Pulmonary artery endothelial cell (primary cell): ENCODE data around the gene OR2G2. TPM values are rescaled to one million over a fixed set of nuclear protein-coding genes. Genes with fewer than 3 reads are reported as not detected.

ENCODE experiments used
- DNase-seq: peaks from one replicate; pipeline ENCODE4 v3.0.0-alpha.2; 2011; ENCODE audit warnings: low read depth, low spot score
- total RNA-seq: library from RNA; depleted of rRNA; stranded (reverse); fragments of >200 nt; gene quantifications from 2 replicates; pipeline ENCODE4 v1.2.3, GENCODE V29; 2014

Gene OR2G2, protein sequence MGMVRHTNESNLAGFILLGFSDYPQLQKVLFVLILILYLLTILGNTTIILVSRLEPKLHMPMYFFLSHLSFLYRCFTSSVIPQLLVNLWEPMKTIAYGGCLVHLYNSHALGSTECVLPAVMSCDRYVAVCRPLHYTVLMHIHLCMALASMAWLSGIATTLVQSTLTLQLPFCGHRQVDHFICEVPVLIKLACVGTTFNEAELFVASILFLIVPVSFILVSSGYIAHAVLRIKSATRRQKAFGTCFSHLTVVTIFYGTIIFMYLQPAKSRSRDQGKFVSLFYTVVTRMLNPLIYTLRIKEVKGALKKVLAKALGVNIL
- not detected in 2 replicates for total RNA-seq

DNA sequence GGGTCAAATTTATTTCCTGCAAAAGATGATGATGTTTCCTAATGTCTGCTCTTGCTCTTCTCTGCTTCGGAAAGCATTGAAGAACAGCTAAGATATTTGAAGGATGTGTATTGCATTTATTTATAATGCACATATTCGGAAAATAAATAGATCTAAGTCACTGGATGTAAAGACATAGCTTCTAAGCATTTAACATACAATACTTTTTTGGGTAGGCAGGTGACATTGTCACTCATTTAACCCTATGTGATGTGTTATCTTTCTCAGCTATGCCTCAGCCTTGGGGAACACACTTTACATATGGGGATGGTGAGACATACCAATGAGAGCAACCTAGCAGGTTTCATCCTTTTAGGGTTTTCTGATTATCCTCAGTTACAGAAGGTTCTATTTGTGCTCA lies at the start of gene OR2G2:
OR2G2 (plus strand) TSS at position 301 of the 400 bp plus-strand sequence; CDS start at position 301, 0 bp downstream.
- DNase-seq, result no peak

DNA sequence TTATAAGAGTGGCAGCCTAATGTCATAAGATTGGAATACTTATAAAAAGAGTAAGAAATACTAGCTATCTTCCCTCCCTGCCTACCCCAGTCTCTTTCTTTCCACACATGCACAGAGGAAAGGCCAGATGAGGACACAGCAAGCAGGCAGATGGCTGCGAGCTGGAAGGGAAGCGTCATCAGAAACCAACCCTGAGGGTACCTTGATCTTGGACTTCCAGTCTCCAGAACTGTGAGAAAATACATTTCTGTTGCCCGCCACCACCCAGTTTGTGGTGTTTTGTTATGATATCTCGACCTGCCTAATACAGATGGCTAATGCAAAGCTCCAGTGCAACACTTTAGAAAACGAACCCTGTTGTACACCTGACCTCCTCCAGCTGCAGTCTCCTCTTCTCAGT lies 49.6 kb upstream of the OR2G2 start:
- no peak for DNase-seq

DNA sequence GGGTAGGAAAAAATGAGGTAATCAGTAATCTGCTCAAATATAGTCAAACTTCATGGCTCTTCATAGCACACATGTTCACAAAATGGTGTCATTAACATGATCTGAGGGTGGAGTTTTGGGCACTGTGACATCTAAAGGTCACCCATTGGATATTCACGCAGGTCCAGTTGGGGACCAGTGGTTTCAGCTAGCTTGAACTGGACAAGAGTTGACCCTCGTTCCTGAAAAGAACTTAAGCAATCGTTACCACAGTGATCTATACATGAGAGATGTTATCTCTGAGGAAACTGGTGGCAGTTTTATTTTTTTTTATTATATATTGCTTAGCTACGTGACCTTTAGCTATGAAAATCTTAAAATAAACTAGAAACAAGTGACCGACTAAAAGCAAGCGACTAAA lies 48.9 kb upstream of the OR2G2 start:
- no peak for DNase-seq

DNA sequence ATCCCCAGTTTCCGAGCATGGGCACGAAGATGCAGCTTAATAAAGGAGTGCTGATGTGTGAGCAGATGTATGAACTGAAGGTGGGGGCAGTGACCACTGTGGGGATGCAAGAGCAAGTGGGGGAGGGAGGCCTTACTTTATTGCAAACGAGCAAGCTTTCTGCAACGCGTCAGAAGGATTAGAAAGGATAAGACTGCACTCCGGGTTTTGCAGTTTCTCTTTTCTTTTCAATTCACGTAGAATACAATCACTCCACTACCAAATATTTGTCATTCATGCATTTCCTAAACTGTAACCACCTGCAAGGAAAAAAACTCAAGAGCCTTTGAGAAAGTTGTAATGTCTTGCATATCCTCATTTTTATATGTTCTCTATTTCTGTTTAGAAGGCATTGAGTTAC lies 47.6 kb upstream of the OR2G2 start:
- DNase-seq, result no peak

DNA sequence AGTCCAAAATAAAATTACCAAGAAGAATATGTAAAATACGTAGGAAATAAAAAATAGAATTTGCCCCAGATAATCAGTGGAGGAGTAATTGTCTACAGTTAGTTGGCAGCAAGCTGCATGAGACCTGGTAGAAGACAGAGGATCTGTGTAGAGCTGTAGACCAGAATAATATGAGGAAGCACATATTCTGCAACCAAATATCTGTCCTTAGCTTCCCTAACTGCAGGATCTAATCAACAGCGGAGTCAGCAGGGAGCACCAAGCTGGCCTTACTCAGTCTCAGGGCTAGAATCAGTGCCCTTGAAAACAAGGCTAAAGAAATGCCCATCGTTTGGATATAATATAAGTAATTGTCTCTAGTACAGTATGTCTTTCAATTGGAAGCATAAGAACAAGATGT lies 45.3 kb upstream of the OR2G2 start:
- no peak for DNase-seq

DNA sequence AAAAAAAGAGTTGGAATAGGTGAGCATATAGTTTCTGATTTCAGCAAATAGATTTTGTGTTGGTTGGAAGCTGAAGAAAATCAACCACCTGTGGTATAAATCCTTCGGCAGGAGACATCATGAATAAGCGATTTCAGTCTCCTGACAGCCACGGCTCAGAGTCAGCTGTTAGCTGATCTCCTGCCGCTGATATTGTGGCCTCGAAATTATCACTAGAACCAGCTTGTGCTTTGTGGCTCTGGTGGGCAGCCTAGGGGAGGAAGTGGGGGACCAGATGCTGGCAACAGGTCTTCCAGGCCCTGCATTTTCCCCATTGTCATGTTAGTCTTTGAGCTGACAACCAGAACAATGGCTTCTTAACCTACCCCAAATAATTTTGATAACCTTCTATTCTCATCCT lies 40.1 kb upstream of the OR2G2 start:
- DNase-seq, result no peak

DNA sequence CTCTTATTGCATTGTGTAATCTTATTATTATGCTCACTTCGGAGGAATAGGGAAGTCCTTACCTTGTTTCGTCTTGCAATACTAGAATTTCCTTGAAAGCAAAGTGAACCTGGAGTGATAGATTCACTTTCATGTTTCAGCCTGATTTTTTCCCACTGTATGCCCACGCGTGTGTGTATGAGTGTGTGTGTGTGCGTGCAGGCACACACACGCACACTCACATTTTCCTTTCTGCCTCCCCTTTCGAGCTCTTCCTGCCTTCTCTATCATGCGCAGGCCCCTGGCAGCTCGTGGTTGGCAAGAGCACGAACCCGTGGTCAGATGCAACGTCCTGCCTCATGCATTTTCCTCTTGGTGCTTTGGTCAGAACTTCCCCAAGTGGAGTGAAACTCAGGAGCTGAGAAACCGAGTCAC lies 39.4 kb upstream of the OR2G2 start, which contains the start of gene GCSAML:
GCSAML (plus strand) TSS at position 366 of the 414 bp plus-strand sequence. CDS start 58 bp downstream, outside the sequence.
- DNase-seq, result no peak

DNA sequence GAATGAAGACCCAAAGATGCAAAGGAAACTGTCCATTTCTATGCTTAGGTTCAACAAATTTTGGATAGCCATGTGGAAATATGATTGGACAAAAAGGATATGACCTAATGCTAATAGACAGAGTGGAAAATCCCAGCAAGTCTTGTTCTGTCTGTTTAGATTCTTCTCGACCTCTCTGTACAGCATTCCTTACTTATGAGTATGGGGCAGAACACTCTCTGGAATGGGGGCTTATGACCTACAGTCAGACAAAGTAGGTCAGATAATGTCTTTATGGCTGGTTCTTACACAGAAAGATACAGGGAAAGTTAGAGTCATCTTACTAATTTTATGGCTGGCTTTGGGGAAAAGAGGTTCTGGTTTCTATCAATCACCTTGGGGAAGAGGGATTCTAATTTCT lies 36.4 kb upstream of the OR2G2 start:
- DNase-seq, result no peak

DNA sequence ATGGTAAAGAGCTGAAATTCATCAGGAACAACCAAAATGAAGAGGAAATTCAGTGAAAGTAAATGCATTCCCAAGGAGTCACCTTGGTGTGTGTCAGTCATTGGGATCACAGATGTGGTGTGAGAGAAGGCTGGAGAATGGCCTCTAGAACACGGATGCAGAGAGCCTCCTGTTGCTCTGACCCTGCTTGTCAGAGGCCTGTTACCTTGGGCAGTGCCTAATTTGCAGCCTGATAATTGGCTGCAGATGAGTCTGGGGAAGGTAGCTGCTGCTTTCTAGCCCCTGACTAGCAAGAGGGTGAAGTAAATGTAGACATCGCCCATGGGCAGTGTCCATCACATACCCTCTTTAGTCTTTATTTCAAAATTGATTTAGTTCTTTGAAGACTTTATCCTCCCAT lies 35.9 kb upstream of the OR2G2 start:
- DNase-seq, result no peak

DNA sequence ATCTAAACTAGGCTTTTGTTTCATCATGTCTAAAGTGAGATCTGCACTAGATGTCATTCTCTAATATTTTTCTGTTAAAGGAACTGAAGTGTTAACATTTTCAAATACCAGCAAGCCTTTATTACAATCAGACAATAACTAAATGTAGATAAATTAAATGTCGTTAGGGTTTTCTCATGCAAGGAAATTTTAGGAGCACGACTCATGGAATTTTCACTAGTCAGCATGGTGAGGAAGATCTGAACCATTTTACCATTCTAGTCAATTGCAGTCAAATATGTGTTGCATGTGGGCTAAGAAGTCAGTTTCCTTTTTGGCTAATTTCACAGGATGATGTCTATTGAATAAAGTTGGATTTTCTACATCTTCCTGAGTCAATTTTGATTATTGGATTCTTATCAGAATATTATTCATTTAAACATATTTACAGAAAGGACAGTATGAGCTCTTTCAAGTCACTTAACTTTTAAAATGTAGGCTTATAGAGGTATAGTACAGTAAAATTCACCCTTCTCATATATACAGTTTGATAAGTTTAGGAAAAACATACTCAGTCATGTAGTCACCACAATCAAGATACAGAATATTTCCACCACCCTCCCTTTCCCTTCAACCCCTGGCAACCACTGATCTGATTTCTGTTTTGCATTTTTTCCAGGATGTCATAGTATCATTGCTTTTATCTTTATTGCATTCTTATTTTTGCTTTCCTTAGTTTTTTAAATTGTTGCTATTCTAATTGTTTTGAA lies 30.1 kb upstream of the OR2G2 start:
- no peak for DNase-seq

DNA sequence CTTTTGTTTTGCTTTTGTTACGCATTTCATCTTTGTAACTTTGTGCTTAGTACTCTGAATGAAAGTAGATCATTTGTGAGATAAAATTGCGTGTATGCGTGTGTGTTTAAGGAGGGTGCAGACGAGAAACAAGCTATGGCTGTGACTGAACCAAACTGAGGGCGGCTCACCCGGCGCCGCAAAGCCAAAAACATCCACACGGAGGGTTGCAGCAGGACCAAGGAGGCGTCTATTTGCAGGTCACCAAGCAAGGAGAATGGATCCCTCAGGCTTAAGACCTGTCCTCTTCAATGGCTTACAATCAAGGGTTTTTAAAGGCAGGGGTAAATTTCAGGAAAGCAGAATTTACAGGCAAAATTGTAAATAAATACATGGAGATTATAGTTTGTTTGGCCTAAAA lies 26.4 kb upstream of the OR2G2 start:
- DNase-seq, result no peak

DNA sequence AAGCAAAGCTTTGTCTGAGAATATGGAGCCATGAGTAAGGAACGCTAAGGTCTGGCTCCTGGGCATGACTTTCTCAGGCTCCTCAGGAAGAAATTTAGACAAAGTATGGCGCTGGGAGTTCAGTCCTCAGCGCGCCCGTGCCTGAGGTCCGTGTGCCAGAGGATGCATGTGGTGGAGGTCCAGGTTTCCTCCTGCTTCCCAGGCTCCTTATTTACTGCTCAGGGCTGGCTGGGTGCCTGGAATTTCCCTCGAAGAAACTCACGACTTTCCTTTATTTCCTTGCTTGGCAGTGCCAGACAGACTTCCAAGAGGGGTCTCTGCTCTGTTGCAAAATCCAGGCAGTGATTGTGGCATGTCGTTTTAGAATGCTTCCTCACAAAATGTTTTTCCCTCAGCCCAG lies 26.0 kb upstream of the OR2G2 start:
- DNase-seq, result no peak

DNA sequence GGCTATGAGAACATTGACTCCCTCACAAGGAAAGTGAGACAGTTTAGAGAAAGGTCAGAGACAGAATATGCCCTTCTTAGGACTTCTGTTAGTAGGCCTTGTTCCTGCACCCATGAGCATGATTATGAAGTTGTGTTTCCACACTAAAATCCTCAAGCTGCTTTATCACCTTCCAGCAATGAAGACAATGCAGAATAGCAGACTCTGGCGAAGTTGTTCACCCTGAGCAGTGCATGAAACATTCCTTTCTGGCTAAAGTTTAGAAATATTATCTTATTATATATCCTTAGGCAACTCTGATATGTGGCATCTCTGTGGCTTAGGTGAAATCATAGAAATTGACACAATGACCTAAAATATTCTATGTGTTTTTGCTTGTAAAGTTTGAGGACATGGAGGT lies 13.9 kb upstream of the OR2G2 start:
- no peak for DNase-seq

DNA sequence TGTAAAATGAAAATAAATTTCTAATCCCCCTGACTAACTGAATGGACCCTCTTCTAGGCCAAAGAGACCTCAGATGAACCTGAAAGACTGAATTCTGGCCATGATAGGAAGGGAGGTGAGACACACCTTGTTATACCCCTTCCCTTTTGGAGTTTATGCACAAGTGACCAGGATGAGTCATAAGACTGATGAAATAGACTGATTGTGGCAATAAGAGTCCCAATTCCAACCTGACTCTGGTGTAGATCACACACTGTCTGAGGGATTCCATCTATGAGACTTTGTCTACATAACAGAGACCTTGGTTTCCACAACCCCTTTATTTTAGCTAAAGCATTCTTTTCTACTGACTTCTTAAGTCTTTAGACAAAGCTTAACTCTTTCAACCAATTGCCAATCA lies 13.5 kb upstream of the OR2G2 start:
- no peak for DNase-seq

DNA sequence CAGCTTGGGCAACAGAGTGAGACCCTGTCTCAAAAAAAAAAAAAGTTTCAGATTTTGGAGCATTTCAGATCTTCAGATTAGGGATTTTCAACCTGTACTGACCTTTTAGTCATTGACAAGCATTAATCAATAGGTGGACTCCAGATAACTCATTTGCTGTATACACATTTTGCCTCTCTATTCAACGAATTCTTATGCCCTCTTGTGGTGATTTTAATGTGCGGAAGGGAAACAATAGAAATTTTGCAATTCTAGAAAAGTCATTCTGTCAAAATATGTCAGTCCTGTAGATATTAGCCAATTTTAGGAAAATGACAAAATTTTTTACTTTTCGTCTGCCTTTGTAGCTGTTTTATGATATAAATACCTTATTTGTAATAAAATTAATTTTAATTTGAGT lies 11.6 kb upstream of the OR2G2 start:
- DNase-seq, result no peak

DNA sequence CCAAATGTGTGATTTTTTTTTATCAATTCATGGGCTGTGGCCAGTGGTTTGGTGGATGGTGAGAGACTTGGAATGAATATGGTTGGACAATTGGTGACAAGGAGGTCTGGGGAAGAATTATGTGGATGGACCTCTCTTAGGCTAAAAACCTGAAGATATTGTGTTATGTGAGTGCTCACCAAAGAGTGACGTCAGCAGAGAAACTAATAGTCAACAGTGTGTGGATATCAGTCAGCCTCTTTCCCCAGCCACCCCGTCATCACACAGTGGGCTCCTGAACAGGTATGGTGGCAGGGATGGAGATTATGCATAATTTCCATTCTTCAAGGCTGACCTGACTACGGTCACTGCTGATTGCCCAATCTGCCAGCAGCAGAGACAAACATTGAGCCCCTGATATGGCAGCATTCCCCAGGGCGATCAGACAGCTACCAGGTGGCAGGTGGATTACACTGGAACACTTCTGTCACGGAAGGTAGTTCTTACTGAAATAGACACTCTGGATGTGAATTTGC lies 9.2 kb upstream of the OR2G2 start:
- no peak for DNase-seq

DNA sequence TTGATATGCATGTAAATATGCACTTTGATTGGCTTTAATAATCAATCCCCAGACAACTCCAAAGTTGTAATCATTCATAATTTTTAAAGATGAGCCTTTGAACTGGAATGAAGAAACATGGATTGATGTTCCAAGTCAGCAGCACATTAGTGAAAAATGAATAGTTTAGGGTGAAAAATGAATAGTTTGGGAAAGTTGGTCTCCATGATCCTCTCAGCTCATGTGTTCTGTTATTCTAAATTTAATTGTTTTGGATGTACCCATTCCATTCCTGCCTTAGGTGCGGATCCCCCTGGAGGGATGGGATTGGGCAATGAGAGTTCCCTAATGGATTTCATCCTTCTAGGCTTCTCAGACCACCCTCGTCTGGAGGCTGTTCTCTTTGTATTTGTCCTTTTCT lies 17.1 kb downstream of the OR2G2 start, which contains the start of gene OR2G3:
OR2G3 (plus strand) TSS at position 301 of the 400 bp plus-strand sequence; CDS start at position 301, 0 bp downstream.
- DNase-seq, result no peak

DNA sequence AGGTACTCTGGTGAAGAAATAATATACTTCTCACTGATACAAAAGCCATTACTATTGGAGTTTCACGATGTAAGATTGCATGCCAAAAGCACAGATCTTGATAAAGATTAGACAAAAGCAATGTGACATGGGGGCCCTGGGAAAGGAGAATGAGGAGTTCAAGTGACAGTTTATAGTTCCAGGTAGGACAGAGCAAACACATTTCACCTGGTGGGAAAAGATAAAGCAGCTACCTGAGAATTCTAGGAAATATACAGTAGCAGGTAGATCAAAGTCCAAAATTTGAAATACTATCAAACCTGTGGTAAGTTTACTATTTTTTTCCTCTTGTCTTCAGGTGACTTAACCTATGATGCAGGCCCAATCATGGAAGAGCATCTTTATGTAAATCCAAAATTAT lies 25.2 kb downstream of the OR2G2 start:
- DNase-seq, result no peak

DNA sequence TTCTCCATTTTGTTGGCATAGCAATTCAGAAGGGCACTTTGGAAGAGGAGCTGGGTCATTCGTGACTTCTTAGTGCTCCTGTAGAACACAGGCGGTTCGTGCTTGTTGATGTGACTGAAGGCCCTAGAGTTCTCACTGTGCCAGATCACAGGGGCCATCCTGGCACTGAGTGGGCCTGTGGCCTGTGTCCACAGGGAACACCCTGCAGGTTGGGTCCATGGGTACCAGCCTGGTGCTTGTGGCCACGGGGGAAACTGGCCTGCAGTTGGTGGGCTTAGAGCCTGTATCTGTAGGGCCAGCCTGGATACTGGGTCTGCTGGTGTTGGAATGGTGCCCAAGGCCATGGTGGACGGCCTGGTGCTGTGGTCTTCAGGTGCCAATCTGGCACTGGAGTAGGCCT lies 26.5 kb downstream of the OR2G2 start:
- no peak for DNase-seq

DNA sequence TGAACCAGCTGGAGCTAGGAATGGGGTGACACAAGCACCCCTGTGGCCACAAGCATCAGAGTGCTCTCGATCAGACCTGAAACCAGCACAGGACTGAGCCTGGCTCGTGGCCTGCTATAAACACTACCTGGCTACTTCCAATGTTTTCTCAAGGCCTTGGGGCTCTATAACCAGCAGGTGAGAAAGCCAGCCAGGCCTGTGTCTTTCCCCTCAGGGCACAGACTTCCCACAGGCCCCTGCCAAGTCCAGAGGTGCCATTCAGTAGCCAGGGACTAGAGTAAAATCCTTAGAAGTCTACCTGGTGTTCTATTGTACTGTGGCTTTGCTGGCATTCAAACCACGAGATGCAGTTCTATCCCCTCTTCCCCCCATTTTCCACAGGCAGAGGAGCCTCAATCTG lies 39.8 kb downstream of the OR2G2 start:
- DNase-seq, result no peak

DNA sequence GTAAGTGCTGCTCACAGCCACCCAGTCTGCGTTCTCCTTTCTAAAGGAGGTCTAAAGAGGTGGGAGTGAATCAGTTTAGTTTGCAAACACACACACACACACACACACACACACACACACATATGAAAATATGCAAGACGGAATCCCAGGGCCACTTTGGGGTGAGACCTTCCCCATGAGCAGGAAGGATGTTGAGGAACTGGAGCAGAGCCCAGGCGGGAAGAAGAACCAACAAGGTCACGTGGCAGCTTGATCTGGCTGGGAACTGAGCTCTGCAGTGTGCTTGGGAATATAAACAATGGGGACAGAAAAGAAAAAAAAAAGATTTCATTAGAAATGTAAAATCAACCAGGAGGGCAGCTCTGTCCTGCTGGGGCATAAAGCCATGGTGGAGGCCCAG lies 49.9 kb downstream of the OR2G2 start:
- DNase-seq, result no peak

DNA sequence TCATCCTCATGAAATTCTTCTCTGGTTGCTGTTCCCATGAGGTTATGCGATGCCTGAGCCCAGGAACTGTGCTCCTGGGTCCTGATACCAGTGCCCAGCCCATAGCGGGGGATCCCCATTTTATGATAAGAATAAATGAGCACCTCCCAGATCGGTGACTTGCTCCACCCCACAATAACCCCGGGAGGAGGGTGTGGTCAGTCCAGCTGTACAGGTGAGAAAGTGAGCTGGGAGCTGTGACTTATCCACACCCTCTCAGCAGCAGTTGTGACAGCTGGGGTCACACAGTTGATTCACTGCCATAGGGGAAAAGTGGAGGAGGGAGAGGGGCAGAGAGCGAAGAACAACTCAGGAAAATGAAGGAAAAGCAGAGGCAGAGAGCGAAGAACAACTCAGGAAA lies 50.6 kb downstream of the OR2G2 start:
- DNase-seq, result no peak
